Suprapubic skin (tissue), 3 donors: Measurements from ENCODE around the gene CHST5.

Experiments
- CTCF ChIP-seq, 2 donors: fragments of 200-600 bp in 1 of 2; fragments of 450-650 bp in 1 of 2; sonication (generic) in 1 of 2; IDR thresholded peaks; one replicate each; pipeline ENCODE4 v1.5.1; 2016 to 2019; ENCODE audit warnings: antibody characterized with exemption in 2 of 2, mild to moderate bottlenecking in 1 of 2, moderate library complexity in 1 of 2
- EP300 ChIP-seq: sonication (generic); formaldehyde crosslinking; IDR thresholded peaks from one replicate; pipeline ENCODE4 v1.6.1; 2017; ENCODE audit warnings: antibody characterized with exemption
- POLR2A ChIP-seq, 2 donors: fragments of 450-650 bp; IDR thresholded peaks; one replicate each; pipeline ENCODE4 v1.6.1; 2017; ENCODE audit warnings: antibody characterized with exemption in 2 of 2, mild to moderate bottlenecking in 2 of 2, moderate library complexity in 2 of 2

DNA sequence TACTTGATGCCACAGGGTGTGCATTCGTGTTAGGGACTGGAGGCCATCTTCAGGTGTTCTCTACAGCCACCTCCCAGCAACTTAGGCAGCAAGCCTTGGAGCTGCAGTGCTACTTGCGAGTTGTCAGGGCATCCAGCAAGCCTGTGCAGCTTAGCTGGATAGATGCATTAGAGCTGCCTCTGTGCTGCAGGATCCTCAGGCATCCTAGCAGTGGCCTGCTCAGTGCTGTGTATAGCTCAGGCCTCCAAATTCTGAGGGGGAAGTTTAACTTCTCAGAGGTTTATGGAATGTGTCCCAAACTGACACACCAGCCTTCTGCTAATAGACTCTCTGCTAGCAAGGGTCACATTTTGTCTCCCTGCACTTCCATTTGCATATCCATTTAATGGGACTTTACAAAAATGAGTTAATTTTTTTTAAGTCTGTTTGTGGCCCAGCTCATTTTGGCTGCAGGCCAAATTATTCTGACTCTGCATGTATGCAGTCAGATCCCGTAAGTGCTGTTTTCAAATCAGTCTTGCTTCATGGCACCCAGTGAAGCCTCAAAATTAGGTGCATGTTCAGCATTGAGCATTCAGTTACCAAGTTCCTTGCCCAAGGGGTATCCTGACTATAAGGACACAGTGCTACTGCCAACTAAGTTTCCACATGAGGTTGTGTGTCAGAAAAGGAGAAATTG, 37.1 kb upstream of the CHST5 start:
- no peak for TF ChIP-seq CTCF (IDR thresholded peaks at IDR 0.05)
- TF ChIP-seq POLR2A (IDR thresholded peaks at IDR 0.05), result no peak
- no peak for TF ChIP-seq EP300
